Testis (tissue), 3 donors: ENCODE measurements around the gene ADGRA1. TPM values are rescaled to one million over a fixed set of nuclear protein-coding genes. Genes with fewer than 3 reads are reported as not detected.

Experiments
- DNase-seq: peaks from one replicate; pipeline ENCODE4 v3.0.0-alpha.2; 2019
- H3K27ac ChIP-seq, 2 donors: fragments of 200-600 bp; sonication (generic); one replicate each; pipeline ENCODE4 v1.5.1; 2019
- H3K27me3 ChIP-seq: fragments of 200-600 bp; sonication (generic); one replicate; pipeline ENCODE4 v1.5.1; 2019
- H3K36me3 ChIP-seq: fragments of 200-600 bp; sonication (generic); one replicate; pipeline ENCODE4 v1.5.1; 2017; ENCODE audit warnings: low read depth; ENCODE audit errors: missing control alignments
- H3K4me1 ChIP-seq: fragments of 200-600 bp; sonication (generic); one replicate; pipeline ENCODE4 v1.5.1; 2019
- H3K4me3 ChIP-seq, 2 donors: fragments of 200-600 bp; sonication (generic); one replicate each; pipeline ENCODE4 v1.5.1; 2017 to 2019
- H3K9me3 ChIP-seq: fragments of 200-600 bp; sonication (generic); one replicate; pipeline ENCODE4 v1.5.1; 2017
- CTCF ChIP-seq, 3 experiments: fragments of 450-650 bp in 2 of 3; fragments of 200-600 bp in 1 of 3; sonication (generic) in 1 of 3; IDR thresholded peaks; one replicate each; pipeline ENCODE4 v1.5.1; 2016 to 2019; ENCODE audit warnings: antibody characterized with exemption in 3 of 3, mild to moderate bottlenecking in 2 of 3, moderate library complexity in 1 of 3
- POLR2A ChIP-seq: fragments of 450-650 bp; IDR thresholded peaks from one replicate; pipeline ENCODE4 v1.6.1; 2017; ENCODE audit warnings: antibody characterized with exemption, mild to moderate bottlenecking, moderate library complexity
- WGBS, 2 donors: methylation state at CpG; one replicate each; pipeline ENCODE4 v1.1.5; 2018; 5-methylcytosine and 5-hydroxymethylcytosine counted together
- intact Hi-C: fragments of 100-400 bp; cut with DNase I; formaldehyde crosslinking; loops from one replicate; pipeline ENCODE4 v1.15.1; 2023; ENCODE audit warnings: low total_unique reads
- polyA plus RNA-seq: library from polyadenylated mRNA; stranded (reverse); fragments of 350-450 nt; fragmentation: Illumina TruSeq; extraction: RNeasy Lipid Tissue Mini Kit (QIAGEN cat#74804); gene quantifications from one replicate; pipeline ENCODE4 v1.2.3, GENCODE V29; 2014; ENCODE audit warnings: low read depth, low replicate concordance; ENCODE audit not compliant: insufficient read depth
- total RNA-seq, 2 donors: library from RNA; depleted of rRNA; stranded (reverse); fragments of >200 nt; gene quantifications; one replicate each; pipeline ENCODE4 v1.2.3, GENCODE V29; 2016

ADGRA1 gene
- total and polyA plus RNA-seq, 3 donors from 2014 or later, result 0.95 to 1.4 (median 1.1) TPM

GRCh38 chr10:133072720-133073390 is 14.9 kb upstream of the ADGRA1 start:
- DNase-seq, result no peak
- TF ChIP-seq POLR2A (no peak), CTCF (IDR thresholded peaks at IDR 0.05) (no peak)
- Histone ChIP-seq H3K4me1 (no peaks in the 10 kb centered on the region), H3K27me3 (no peaks in the 10 kb centered on the region), H3K36me3 (no peaks in the 10 kb centered on the region), H3K9me3 (no peaks in the 10 kb centered on the region), H3K4me3 (no peak overlapping the region), H3K27ac (no peak overlapping the region)
- WGBS, 2 donors, result 87 to 90% methylated on average over 25 to 34 of the region's 34 CpGs
- intact Hi-C loops, result loop anchor here (10.0 kb wide), 1 partner anchor 78 kb away; no protein-coding TSS in a partner anchor

DNA sequence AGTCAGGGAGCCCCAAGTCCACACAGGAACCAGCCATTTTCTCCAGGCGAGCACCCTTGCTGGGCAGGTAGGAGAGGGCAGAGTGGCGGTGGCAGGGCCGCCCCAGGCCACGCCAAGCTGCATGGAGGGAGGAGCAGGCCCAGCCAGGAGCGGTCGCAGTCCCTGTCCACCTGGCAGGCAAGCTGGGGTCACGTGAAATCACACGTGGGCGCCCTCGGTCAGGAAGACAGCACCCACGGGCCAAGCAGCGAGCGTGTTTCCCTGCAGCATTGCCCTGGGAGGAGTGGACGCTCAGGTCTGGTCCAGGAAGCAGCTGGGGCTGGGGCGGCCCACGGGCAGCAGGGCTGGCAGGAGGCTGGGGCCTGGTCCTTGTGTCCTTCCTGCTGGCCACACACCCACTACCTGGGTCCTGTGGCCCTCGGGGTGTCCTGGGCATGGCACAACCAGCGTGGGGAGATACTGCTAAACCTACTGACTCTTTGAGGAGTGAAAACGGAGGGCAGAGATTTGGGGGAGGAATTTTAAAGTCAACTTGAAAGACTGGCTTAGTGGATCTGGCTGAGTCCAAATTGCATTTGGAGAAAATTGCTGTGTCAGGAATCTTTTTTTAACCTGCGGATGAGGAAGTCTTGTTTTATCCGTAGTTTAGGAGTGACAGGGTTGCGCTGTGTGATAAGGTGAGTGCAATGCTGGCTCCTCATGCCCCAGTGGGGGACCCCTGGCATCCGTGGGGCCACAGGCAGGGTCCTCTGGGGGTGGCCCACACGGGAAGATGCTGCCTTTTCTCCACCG is 12.2 kb upstream of the ADGRA1 start:
- intact Hi-C loops, result loop anchor here (10.0 kb wide), 1 partner anchor 81 kb away; no protein-coding TSS in a partner anchor
- WGBS, 2 donors, result 83 to 86% methylated on average over 9 to 25 of the region's 25 CpGs

DNA sequence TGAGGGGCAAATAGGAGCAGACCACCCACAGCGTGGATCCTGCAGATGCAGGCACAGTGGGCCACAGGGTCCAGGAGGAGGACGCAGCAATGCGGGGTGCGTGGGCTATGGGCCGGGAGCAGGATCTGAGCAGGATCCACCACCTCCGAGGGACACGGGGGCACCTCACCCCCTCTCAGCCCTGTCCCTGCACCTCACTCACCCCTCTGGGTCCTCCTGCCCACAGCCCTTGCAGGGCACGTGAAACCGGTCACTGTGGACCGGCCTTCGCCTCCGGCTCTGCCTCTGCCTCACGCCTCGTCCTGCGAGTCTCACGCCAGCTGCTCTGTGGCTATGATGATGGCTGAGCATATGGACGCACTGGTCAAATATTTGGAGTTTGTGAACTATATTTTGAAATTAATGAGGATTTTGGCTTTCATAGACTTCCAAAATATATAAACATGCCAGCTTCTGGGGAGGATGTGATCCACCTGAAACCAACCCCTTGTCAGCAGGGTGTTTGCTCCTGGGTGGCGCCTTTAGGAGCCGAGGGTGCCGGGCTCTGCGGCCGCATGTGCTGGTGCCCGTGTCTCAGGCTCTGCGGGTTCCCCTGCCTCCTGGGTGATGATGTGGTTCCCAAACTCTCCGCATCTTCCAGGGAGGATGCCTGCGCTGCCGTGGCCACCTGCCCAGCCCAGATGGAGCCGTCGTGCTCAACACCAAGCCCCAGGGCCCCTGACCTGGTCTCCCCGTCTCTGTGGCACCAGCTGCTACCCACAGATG is 11.3 kb upstream of the ADGRA1 start:
- no peak overlapping the region for H3K4me3 ChIP-seq
- no peaks in the 10 kb centered on the region for H3K36me3 ChIP-seq
- intact Hi-C loops, result loop anchor here (10.0 kb wide), 1 partner anchor 82 kb away; no protein-coding TSS in a partner anchor
- no peaks in the 10 kb centered on the region for H3K27me3 ChIP-seq
- H3K9me3 ChIP-seq, result no peaks in the 10 kb centered on the region
- no peak for DNase-seq
- H3K27ac ChIP-seq, result no peak overlapping the region
- H3K4me1 ChIP-seq, result no peaks in the 10 kb centered on the region
- WGBS, 2 donors, result 93 to 94% methylated on average over 17 to 30 of the region's 30 CpGs
- TF ChIP-seq POLR2A (no peak), CTCF (IDR thresholded peaks at IDR 0.05) (no peak)

More for the DNA sequence above, 12.2 kb upstream of the ADGRA1 start:
- no peak for TF ChIP-seq POLR2A
- TF ChIP-seq CTCF (IDR thresholded peaks at IDR 0.05), result no peak
- Histone ChIP-seq H3K36me3 (no peaks in the 10 kb centered on the region), H3K27me3 (no peaks in the 10 kb centered on the region), H3K27ac (no peak overlapping the region), H3K4me1 (no peaks in the 10 kb centered on the region), H3K4me3 (no peak overlapping the region), H3K9me3 (no peaks in the 10 kb centered on the region)
- DNase-seq, result no peak

- Histone ChIP-seq H3K27ac (no peak overlapping the region), H3K4me3 (no peak overlapping the region), H3K36me3 (no peaks in the 10 kb centered on the region), H3K4me1 (no peaks in the 10 kb centered on the region), H3K27me3 (no peaks in the 10 kb centered on the region), H3K9me3 (no peaks in the 10 kb centered on the region)
- peak; percentile 28 for DNase-seq
- 64 to 66% methylated on average over 21 to 39 of the region's 39 CpGs for WGBS, 2 donors
- intact Hi-C loops, result loop anchor here (10.0 kb wide), 1 partner anchor 85 kb away; no protein-coding TSS in a partner anchor
- no peak for TF ChIP-seq POLR2A
- no peak for TF ChIP-seq CTCF (IDR thresholded peaks at IDR 0.05)
These were observed 7.7 kb upstream of the ADGRA1 start for GRCh38 chr10:133079836-133080682.
